ENCODE data around the gene BORCS8. TPM values are rescaled to one million over a fixed set of nuclear protein-coding genes. Genes with fewer than 3 reads are reported as not detected.
A peak's percentile ranks its signal among the peaks of the same experiment; 100 is the strongest.

BORCS8 gene
- total RNA-seq, 1 donor from 2014 or later = 37.8 TPM

DNA sequence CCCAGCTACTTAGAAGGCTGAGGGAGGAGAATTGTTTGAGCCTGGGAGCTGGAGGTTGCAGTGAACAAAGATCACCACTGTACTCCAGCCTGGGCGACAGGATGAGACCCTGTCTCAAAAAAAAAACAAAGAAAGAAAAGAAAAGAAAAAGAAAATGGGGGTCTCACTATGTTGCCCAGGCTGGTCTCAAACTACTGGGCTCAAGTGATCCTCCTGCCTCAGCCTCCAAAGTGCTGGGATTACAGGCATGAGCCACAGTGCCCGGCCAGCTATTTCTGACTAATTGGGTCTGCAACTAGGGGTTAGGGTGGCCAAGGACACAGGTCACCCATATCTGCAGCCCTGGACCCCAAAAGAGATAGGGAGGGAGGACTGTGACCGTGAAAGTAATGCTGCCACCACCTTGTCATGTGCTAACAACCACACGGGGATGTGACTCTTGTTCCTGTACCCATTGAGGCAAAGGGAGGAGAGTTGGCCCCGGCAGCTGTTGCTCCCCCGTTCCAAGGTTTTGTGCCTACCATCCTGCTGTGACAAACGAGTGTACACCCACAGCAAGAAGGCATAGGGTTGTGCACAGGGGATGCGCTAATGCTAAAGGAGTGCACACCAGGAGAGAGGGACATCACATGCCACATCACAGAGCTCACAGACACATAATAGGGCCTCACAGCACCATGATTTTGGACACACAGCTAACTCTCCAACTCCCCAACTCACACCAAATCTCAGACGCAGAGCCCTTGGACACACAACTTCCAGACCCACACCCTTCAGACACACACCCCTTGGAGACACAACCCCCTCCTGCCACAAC, 22.5 kb downstream of the BORCS8 start:
- H3K9me3 Mint-ChIP-seq = no peaks in the 10 kb centered on the region
- peaks cover 3% of the 10 kb centered on the region for H3K27me3 Mint-ChIP-seq (ENCODE audit: insufficient read depth)
- H3K36me3 Mint-ChIP-seq (ENCODE audit: low read depth) = peaks cover 3% of the 10 kb centered on the region
- no peak overlapping the region for H3K4me3 Mint-ChIP-seq
- H3K27ac Mint-ChIP-seq = no peak overlapping the region
- intact Hi-C loops (cut with micrococcal nuclease) = loop anchor here (1.0 kb wide), 2 partner anchors 31 to 34 kb away; partner anchors contain the start of genes NR2C2AP and TMEM161A
- H3K4me1 Mint-ChIP-seq (ENCODE audit: low read depth) = peaks cover 16% of the 10 kb centered on the region
- no peak for DNase-seq (ENCODE audit: low spot score)

GRCh38 chr19:19167612-19168011, 24.3 kb downstream of the BORCS8 start:
- Mint-ChIP-seq H3K9me3 (no peaks in the 10 kb centered on the region), H3K27me3 (ENCODE audit: insufficient read depth) (peaks cover 3% of the 10 kb centered on the region), H3K36me3 (ENCODE audit: low read depth) (peaks cover 3% of the 10 kb centered on the region), H3K4me3 (no peak overlapping the region), H3K4me1 (ENCODE audit: low read depth) (peaks cover 16% of the 10 kb centered on the region), H3K27ac (no peak overlapping the region)
- DNase-seq (ENCODE audit: low spot score) = no peak
- intact Hi-C loops (cut with micrococcal nuclease) = no loop called here

- peaks cover 9% of the 10 kb centered on the region for H3K4me1 Mint-ChIP-seq (ENCODE audit: low read depth)
- no peaks in the 10 kb centered on the region for H3K9me3 Mint-ChIP-seq
Measured at GRCh38 chr19:19165396-19165795, 26.6 kb downstream of the BORCS8 start.

GRCh38 chr19:19162495-19162894, 29.5 kb downstream of the BORCS8 start:
- Mint-ChIP-seq H3K36me3 (ENCODE audit: low read depth) (no peaks in the 10 kb centered on the region), H3K27me3 (ENCODE audit: insufficient read depth) (no peaks in the 10 kb centered on the region), H3K9me3 (no peaks in the 10 kb centered on the region), H3K4me3 (no peak overlapping the region), H3K4me1 (ENCODE audit: low read depth) (no peaks in the 10 kb centered on the region), H3K27ac (no peak overlapping the region)
- intact Hi-C loops (cut with micrococcal nuclease) = no loop called here
- no peak for DNase-seq (ENCODE audit: low spot score)

More at GRCh38 chr19:19165396-19165795, 26.6 kb downstream of the BORCS8 start:
- Mint-ChIP-seq H3K36me3 (ENCODE audit: low read depth) (no peaks in the 10 kb centered on the region), H3K4me3 (no peak overlapping the region), H3K27me3 (ENCODE audit: insufficient read depth) (peaks cover 3% of the 10 kb centered on the region), H3K27ac (peak overlapping the region; percentile 44)
- intact Hi-C loops (cut with micrococcal nuclease) = no loop called here
- DNase-seq (ENCODE audit: low spot score) = no peak

- no peak for DNase-seq (ENCODE audit: low spot score)
- no peaks in the 10 kb centered on the region for H3K9me3 Mint-ChIP-seq
Measured at GRCh38 chr19:19160461-19161035, 31.4 kb downstream of the BORCS8 start.

GRCh38 chr19:19159534-19159933, 32.4 kb downstream of the BORCS8 start:
- Mint-ChIP-seq H3K4me1 (ENCODE audit: low read depth) (no peaks in the 10 kb centered on the region), H3K4me3 (no peak overlapping the region), H3K9me3 (no peaks in the 10 kb centered on the region), H3K36me3 (ENCODE audit: low read depth) (peaks cover 4% of the 10 kb centered on the region), H3K27me3 (ENCODE audit: insufficient read depth) (no peaks in the 10 kb centered on the region), H3K27ac (no peak overlapping the region)
- DNase-seq (ENCODE audit: low spot score) = no peak
- intact Hi-C loops (cut with micrococcal nuclease) = no loop called here

More at GRCh38 chr19:19160461-19161035, 31.4 kb downstream of the BORCS8 start:
- no peak overlapping the region for H3K4me3 Mint-ChIP-seq
- no peaks in the 10 kb centered on the region for H3K4me1 Mint-ChIP-seq (ENCODE audit: low read depth)
- H3K27ac Mint-ChIP-seq = no peak overlapping the region
- intact Hi-C loops (cut with micrococcal nuclease) = no loop called here
- H3K27me3 Mint-ChIP-seq (ENCODE audit: insufficient read depth) = no peaks in the 10 kb centered on the region
- H3K36me3 Mint-ChIP-seq (ENCODE audit: low read depth) = peaks cover 2% of the 10 kb centered on the region

- Mint-ChIP-seq H3K27ac (no peak overlapping the region), H3K36me3 (ENCODE audit: low read depth) (peaks cover 4% of the 10 kb centered on the region), H3K27me3 (ENCODE audit: insufficient read depth) (no peaks in the 10 kb centered on the region), H3K4me3 (no peak overlapping the region), H3K9me3 (no peaks in the 10 kb centered on the region), H3K4me1 (ENCODE audit: low read depth) (no peaks in the 10 kb centered on the region)
- intact Hi-C loops (cut with micrococcal nuclease) = no loop called here
- DNase-seq (ENCODE audit: low spot score) = no peak
Measured at GRCh38 chr19:19157808-19158207, 34.1 kb downstream of the BORCS8 start.

- Mint-ChIP-seq H3K36me3 (ENCODE audit: low read depth) (peaks cover 4% of the 10 kb centered on the region), H3K4me3 (no peak overlapping the region), H3K27me3 (ENCODE audit: insufficient read depth) (no peaks in the 10 kb centered on the region), H3K9me3 (no peaks in the 10 kb centered on the region), H3K4me1 (ENCODE audit: low read depth) (no peaks in the 10 kb centered on the region), H3K27ac (no peak overlapping the region)
- no peak for DNase-seq (ENCODE audit: low spot score)
- intact Hi-C loops (cut with micrococcal nuclease) = no loop called here
Measured at GRCh38 chr19:19155495-19156219, 36.3 kb downstream of the BORCS8 start.

DNA sequence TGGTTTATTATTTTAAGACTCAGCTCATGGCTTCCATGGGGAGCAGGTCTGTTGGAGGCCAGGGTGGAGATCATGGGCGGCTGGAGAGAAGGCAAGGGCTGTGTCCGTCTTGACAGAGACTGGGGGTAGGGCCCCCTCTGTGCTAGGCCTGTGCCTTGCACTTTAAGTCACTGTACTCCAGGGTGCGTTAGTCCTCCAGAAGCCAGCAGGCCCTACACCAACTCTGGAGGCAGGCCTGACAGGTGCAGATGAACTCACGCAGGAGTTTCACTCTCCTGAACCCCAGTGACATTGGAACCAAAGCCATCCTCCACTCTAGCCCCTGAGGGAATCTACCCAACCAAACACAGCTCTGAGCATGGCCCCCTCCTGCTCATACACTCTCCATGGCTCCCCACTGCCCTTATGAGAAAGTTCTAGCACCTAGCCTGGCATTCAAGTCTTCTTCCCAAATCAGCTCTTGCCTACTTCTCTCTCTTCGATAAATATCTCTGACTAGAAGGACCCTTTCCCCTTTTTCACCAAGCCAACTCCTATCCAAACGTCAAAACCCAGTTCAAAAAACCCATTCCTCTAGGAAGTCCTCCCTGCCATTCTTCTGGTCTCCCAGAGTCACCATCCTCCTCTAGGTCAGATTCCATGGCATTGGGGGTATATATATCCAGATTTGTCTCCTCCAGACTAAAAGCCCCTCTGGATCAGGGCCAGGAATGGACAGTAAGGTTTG, 37.0 kb downstream of the BORCS8 start:
- Mint-ChIP-seq H3K27ac (no peak overlapping the region), H3K27me3 (ENCODE audit: insufficient read depth) (no peaks in the 10 kb centered on the region), H3K4me1 (ENCODE audit: low read depth) (no peaks in the 10 kb centered on the region), H3K9me3 (no peaks in the 10 kb centered on the region), H3K36me3 (ENCODE audit: low read depth) (peaks cover 4% of the 10 kb centered on the region), H3K4me3 (no peak overlapping the region)
- no peak for DNase-seq (ENCODE audit: low spot score)
- intact Hi-C loops (cut with micrococcal nuclease) = no loop called here

- H3K9me3 Mint-ChIP-seq = no peaks in the 10 kb centered on the region
- no peak overlapping the region for H3K4me3 Mint-ChIP-seq
- no peak for DNase-seq (ENCODE audit: low spot score)
- no peaks in the 10 kb centered on the region for H3K4me1 Mint-ChIP-seq (ENCODE audit: low read depth)
- intact Hi-C loops (cut with micrococcal nuclease) = no loop called here
- no peaks in the 10 kb centered on the region for H3K27me3 Mint-ChIP-seq (ENCODE audit: insufficient read depth)
- H3K36me3 Mint-ChIP-seq (ENCODE audit: low read depth) = peaks cover 4% of the 10 kb centered on the region
- no peak overlapping the region for H3K27ac Mint-ChIP-seq
Measured at GRCh38 chr19:19152668-19153384, 39.1 kb downstream of the BORCS8 start.

DNA sequence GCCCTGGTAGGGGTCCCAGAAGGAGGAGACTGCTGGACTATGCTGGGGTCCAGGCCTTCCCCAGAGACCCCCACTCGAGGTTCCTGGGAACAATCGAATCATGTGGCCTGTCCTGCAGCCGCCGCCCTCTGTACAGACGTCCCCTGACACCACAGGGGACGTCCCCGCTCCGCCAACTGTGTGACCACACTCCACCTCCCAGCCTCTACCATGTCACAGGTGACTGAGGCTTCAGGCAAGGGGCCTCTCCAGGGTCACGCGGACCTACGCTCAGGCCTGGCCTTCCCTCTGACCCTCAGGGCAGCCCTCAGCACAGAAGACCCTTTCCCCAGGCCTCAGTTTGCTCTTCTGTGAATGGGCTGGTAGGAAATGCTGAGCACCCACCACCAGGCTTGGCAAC, 40.5 kb downstream of the BORCS8 start:
- Mint-ChIP-seq H3K9me3 (no peaks in the 10 kb centered on the region), H3K4me3 (no peak overlapping the region), H3K36me3 (ENCODE audit: low read depth) (peaks cover 4% of the 10 kb centered on the region), H3K4me1 (ENCODE audit: low read depth) (no peaks in the 10 kb centered on the region), H3K27ac (no peak overlapping the region), H3K27me3 (ENCODE audit: insufficient read depth) (no peaks in the 10 kb centered on the region)
- intact Hi-C loops (cut with micrococcal nuclease) = no loop called here
- DNase-seq (ENCODE audit: low spot score) = no peak

DNA sequence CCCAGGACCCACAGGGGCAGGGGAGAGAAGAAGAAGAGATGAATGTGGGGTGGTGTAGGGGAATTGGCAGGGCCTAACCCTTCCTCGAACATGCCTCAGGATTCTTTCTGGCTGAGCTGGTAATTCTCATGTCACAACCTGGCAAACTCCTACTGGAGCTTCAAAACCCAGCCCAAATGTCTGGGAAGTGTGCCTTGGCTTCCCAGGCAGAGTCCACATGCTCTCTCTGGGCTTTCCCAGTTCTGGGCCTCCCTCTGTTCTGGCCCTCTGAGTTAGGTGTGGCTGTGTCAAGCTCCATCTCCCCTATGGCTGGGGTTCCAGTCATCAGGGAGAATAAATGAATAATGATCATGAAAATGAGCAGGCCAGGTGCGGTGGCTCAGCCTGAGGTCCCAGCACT, 42.5 kb downstream of the BORCS8 start:
- H3K27me3 Mint-ChIP-seq (ENCODE audit: insufficient read depth) = no peaks in the 10 kb centered on the region
- DNase-seq (ENCODE audit: low spot score) = no peak
- H3K36me3 Mint-ChIP-seq (ENCODE audit: low read depth) = no peaks in the 10 kb centered on the region
- no peaks in the 10 kb centered on the region for H3K9me3 Mint-ChIP-seq
- intact Hi-C loops (cut with micrococcal nuclease) = no loop called here
- no peak overlapping the region for H3K4me3 Mint-ChIP-seq
- H3K4me1 Mint-ChIP-seq (ENCODE audit: low read depth) = no peaks in the 10 kb centered on the region
- no peak overlapping the region for H3K27ac Mint-ChIP-seq

All from activated T-helper 1 cell treated with anti-CD3 and anti-CD28 coated beads, Interleukin-12 subunit alpha, Interleukin-12 subunit beta, Interleukin-2, Interleukin-4 antibody, amounts not matched to agents 30 ng/mL and 10 ng/mL and 1 ng/mL, durations not matched to agents 14 hours and 24 hours and 36 hours (primary cell).